ENCODE measurements around the gene EPC2. TPM values are rescaled to one million over a fixed set of nuclear protein-coding genes. Genes with fewer than 3 reads are reported as not detected.
A peak's percentile ranks its signal among the peaks of the same experiment; 100 is the strongest.

Gene EPC2
- total and polyA plus RNA-seq, 2 experiments from 2014 or later, result 6.3 to 27.0 TPM

DNA sequence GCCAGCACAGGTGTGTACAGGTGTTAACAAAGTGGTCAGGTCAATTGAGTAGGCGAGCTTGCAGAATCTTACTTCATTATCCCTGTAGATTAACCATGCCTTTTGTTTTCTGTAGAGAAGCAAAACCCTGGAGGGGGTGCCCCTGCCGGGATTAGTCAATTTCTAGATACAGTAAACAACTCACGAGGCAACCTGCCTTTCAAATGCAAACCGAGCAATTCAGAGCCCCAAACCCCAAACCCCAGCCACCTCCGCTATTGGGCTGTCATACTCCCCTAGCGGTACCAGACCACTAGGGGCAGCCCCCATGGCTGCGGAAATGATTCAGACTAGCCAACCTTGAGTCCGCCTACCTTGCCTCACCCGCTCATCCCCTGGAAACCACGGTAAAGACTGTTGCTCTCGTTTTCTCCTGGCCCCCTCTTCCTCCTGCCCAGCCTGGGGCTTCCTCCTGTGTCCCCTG, 169.1 kb downstream of the EPC2 start:
- Mint-ChIP-seq H3K4me1 (peaks cover 48% of the 10 kb centered on the region), H3K27ac (peak overlapping the region; percentile 84), H3K4me3 (peak overlapping the region; percentile 42; the same call in 2 of the 3 replicates), H3K27me3 (ENCODE audit: insufficient read depth, low read depth, poor library complexity) (peaks cover 18% of the 10 kb centered on the region), H3K36me3 (ENCODE audit: low read depth) (no peaks in the 10 kb centered on the region; the same call in 2 of the 3 replicates), H3K9me3 (no peaks in the 10 kb centered on the region; the same call in 2 of the 3 replicates)
- H3K9me2 ChIP-seq (ENCODE audit: insufficient read depth), result no peaks in the 10 kb centered on the region
- no peaks in the 10 kb centered on the region for H3K36me3 ChIP-seq (ENCODE audit: insufficient read depth)
- TF ChIP-seq POLR2AphosphoS5 (IDR thresholded peaks at IDR 0.05; ENCODE audit: low read depth), result no peak
- TF ChIP-seq NANOG (IDR thresholded peaks at IDR 0.05; ENCODE audit: borderline replicate concordance), result peak; percentile 57; the same call in 1 of the 2 replicates
- TF ChIP-seq EZH2 (IDR thresholded peaks at IDR 0.05; ENCODE audit: low read depth, unreplicated experiment), result no peak
- TF ChIP-seq CREB1 (CRISPR knock-in tag; IDR thresholded peaks at IDR 0.05; ENCODE audit: low read depth), result peak; percentile 55; the same call in 1 of the 2 replicates
- no peak for TF ChIP-seq REST (IDR thresholded peaks at IDR 0.05; ENCODE audit: unreplicated experiment)
- TF ChIP-seq CTCF (conservative IDR thresholded peaks at IDR 0.05; ENCODE audit: low read depth in 2 of 2), result peak; percentile 65 to 69
- TF ChIP-seq, protein P1, sequence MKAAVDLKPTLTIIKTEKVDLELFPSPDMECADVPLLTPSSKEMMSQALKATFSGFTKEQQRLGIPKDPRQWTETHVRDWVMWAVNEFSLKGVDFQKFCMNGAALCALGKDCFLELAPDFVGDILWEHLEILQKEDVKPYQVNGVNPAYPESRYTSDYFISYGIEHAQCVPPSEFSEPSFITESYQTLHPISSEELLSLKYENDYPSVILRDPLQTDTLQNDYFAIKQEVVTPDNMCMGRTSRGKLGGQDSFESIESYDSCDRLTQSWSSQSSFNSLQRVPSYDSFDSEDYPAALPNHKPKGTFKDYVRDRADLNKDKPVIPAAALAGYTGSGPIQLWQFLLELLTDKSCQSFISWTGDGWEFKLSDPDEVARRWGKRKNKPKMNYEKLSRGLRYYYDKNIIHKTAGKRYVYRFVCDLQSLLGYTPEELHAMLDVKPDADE (IDR thresholded peaks at IDR 0.05), result no peak
- TF ChIP-seq JUNB (IDR thresholded peaks at IDR 0.05; ENCODE audit: unreplicated experiment), result no peak
- TF ChIP-seq STAT1 (IDR thresholded peaks at IDR 0.05; ENCODE audit: unreplicated experiment), result no peak
- TF ChIP-seq, protein P2, sequence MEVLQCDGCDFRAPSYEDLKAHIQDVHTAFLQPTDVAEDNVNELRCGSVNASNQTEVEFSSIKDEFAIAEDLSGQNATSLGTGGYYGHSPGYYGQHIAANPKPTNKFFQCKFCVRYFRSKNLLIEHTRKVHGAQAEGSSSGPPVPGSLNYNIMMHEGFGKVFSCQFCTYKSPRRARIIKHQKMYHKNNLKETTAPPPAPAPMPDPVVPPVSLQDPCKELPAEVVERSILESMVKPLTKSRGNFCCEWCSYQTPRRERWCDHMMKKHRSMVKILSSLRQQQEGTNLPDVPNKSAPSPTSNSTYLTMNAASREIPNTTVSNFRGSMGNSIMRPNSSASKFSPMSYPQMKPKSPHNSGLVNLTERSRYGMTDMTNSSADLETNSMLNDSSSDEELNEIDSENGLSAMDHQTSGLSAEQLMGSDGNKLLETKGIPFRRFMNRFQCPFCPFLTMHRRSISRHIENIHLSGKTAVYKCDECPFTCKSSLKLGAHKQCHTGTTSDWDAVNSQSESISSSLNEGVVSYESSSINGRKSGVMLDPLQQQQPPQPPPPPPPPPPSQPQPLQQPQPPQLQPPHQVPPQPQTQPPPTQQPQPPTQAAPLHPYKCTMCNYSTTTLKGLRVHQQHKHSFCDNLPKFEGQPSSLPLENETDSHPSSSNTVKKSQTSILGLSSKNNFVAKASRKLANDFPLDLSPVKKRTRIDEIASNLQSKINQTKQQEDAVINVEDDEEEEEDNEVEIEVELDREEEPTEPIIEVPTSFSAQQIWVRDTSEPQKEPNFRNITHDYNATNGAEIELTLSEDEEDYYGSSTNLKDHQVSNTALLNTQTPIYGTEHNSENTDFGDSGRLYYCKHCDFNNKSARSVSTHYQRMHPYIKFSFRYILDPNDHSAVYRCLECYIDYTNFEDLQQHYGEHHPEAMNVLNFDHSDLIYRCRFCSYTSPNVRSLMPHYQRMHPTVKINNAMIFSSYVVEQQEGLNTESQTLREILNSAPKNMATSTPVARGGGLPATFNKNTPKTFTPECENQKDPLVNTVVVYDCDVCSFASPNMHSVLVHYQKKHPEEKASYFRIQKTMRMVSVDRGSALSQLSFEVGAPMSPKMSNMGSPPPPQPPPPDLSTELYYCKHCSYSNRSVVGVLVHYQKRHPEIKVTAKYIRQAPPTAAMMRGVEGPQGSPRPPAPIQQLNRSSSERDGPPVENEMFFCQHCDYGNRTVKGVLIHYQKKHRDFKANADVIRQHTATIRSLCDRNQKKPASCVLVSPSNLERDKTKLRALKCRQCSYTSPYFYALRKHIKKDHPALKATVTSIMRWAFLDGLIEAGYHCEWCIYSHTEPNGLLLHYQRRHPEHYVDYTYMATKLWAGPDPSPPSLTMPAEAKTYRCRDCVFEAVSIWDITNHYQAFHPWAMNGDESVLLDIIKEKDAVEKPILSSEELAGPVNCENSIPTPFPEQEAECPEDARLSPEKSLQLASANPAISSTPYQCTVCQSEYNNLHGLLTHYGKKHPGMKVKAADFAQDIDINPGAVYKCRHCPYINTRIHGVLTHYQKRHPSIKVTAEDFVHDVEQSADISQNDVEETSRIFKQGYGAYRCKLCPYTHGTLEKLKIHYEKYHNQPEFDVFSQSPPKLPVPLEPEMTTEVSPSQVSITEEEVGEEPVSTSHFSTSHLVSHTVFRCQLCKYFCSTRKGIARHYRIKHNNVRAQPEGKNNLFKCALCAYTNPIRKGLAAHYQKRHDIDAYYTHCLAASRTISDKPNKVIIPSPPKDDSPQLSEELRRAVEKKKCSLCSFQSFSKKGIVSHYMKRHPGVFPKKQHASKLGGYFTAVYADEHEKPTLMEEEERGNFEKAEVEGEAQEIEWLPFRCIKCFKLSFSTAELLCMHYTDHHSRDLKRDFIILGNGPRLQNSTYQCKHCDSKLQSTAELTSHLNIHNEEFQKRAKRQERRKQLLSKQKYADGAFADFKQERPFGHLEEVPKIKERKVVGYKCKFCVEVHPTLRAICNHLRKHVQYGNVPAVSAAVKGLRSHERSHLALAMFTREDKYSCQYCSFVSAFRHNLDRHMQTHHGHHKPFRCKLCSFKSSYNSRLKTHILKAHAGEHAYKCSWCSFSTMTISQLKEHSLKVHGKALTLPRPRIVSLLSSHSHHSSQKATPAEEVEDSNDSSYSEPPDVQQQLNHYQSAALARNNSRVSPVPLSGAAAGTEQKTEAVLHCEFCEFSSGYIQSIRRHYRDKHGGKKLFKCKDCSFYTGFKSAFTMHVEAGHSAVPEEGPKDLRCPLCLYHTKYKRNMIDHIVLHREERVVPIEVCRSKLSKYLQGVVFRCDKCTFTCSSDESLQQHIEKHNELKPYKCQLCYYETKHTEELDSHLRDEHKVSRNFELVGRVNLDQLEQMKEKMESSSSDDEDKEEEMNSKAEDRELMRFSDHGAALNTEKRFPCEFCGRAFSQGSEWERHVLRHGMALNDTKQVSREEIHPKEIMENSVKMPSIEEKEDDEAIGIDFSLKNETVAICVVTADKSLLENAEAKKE (CRISPR knock-in tag; IDR thresholded peaks at IDR 0.05), result peak; percentile 66; the same call in 1 of the 2 replicates
- TF ChIP-seq ZNF331 (CRISPR knock-in tag; IDR thresholded peaks at IDR 0.05; ENCODE audit: low read depth), result no peak
- TF ChIP-seq ZNF114 (CRISPR knock-in tag; IDR thresholded peaks at IDR 0.05), result no peak
- DNase-seq (ENCODE audit: low spot score) (peak; percentile 98), ATAC-seq (peak; percentile 97)
- H4K20me1 ChIP-seq (replicated peaks; ENCODE audit: insufficient read depth), result no peaks in the 10 kb centered on the region
- H3K27me3 ChIP-seq (ENCODE audit: insufficient read depth), result no peaks in the 10 kb centered on the region
- peak overlapping the region; percentile 78 for H3K27ac ChIP-seq (ENCODE audit: low read depth)
- peak overlapping the region; percentile 4; the same call in 1 of the 2 replicates for H2AFZ ChIP-seq
- no peaks in the 10 kb centered on the region for H3F3A ChIP-seq (replicated peaks; ENCODE audit: low read depth)
- peaks cover 38% of the 10 kb centered on the region for H3K4me1 ChIP-seq (ENCODE audit: insufficient read depth)
- H3K4me2 ChIP-seq, result peak overlapping the region; percentile 40; the same call in 1 of the 2 replicates
- no peaks in the 10 kb centered on the region for H3K79me2 ChIP-seq (replicated peaks; ENCODE audit: insufficient read depth)
- peak overlapping the region; percentile 11; the same call in 1 of the 2 replicates for H3K4me3 ChIP-seq

Data from GM23338 (cell line).